Hepatocyte (in vitro differentiated cells): ENCODE measurements around the gene ATR. TPM values are rescaled to one million over a fixed set of nuclear protein-coding genes. Genes with fewer than 3 reads are reported as not detected.
A peak's percentile ranks its signal among the peaks of the same experiment; 100 is the strongest.
"Not testable (repeated sequence)": the region's sequence is repeated elsewhere in the genome, so short reads cannot be mapped to it uniquely, and the experiment has no call there.

Experiments used
- DNase-seq: peaks from one replicate; pipeline ENCODE4 v3.0.0-alpha.2; 2016; ENCODE audit warnings: low spot score
- H2AFZ ChIP-seq: fragments of 200-600 bp; sonication (generic); 2 replicates; pipeline ENCODE4 v1.6.0; 2016; ENCODE audit warnings: antibody characterized with exemption, mild to moderate bottlenecking
- H3K27ac ChIP-seq: fragments of 200-600 bp; sonication (generic); 2 replicates; pipeline ENCODE4 v1.5.1; 2016; ENCODE audit warnings: mild to moderate bottlenecking
- H3K27me3 ChIP-seq: fragments of 200-600 bp; sonication (generic); 2 replicates; pipeline ENCODE4 v1.6.1; 2016
- H3K36me3 ChIP-seq: fragments of 200-600 bp; sonication (generic); replicated peaks from 2 replicates; pipeline ENCODE4 v1.5.1; 2016; ENCODE audit warnings: low read depth; ENCODE audit not compliant: insufficient read depth
- H3K4me1 ChIP-seq: fragments of 200-600 bp; sonication (generic); 2 replicates; pipeline ENCODE4 v1.5.1; 2016; ENCODE audit warnings: mild to moderate bottlenecking, moderate library complexity; ENCODE audit not compliant: insufficient read depth
- H3K4me2 ChIP-seq: fragments of 200-600 bp; sonication (generic); 2 replicates; pipeline ENCODE4 v1.6.0; 2016
- H3K4me3 ChIP-seq: fragments of 200-600 bp; sonication (generic); 2 replicates; pipeline ENCODE4 v1.5.1; 2016; ENCODE audit warnings: mild to moderate bottlenecking
- H3K79me2 ChIP-seq: fragments of 200-600 bp; sonication (generic); 2 replicates; pipeline ENCODE4 v1.6.0; 2017; ENCODE audit warnings: mild to moderate bottlenecking
- H3K9me2 ChIP-seq: fragments of 200-600 bp; sonication (generic); replicated peaks from 2 replicates; pipeline ENCODE4 v1.6.0; 2017; ENCODE audit warnings: mild to moderate bottlenecking; ENCODE audit not compliant: insufficient read depth
- H3K9me3 ChIP-seq: fragments of 200-600 bp; sonication (generic); 2 replicates; pipeline ENCODE4 v1.5.1; 2016; ENCODE audit warnings: low read depth, mild to moderate bottlenecking
- H4K20me1 ChIP-seq: fragments of 200-600 bp; sonication (generic); 2 replicates; pipeline ENCODE4 v1.6.0; 2016; ENCODE audit warnings: mild to moderate bottlenecking; ENCODE audit not compliant: insufficient read depth, poor library complexity, severe bottlenecking
- CTCF ChIP-seq: fragments of 200-600 bp; sonication (generic); IDR thresholded peaks from 2 replicates; pipeline ENCODE4 v1.5.1; 2016; ENCODE audit warnings: antibody characterized with exemption, mild to moderate bottlenecking; ENCODE audit not compliant: poor library complexity
- EZH2 ChIP-seq: fragments of 200-600 bp; sonication (generic); IDR thresholded peaks from 2 replicates; pipeline ENCODE4 v1.6.1; 2016; ENCODE audit warnings: antibody characterized with exemption, mild to moderate bottlenecking, borderline replicate concordance
- EZH2phosphoT487 ChIP-seq: fragments of 200-600 bp; sonication (generic); IDR thresholded peaks from one replicate; pipeline ENCODE4 v1.6.1; 2018; ENCODE audit warnings: antibody characterized with exemption, mild to moderate bottlenecking, low read depth, moderate library complexity; ENCODE audit not compliant: unreplicated experiment, severe bottlenecking
- WGBS: methylation state at CpG from one replicate; pipeline ENCODE4 v1.1.6; 2016; ENCODE audit warnings: low lambda C conversion rate; ENCODE audit errors: missing lambda C conversion rate; 5-methylcytosine and 5-hydroxymethylcytosine counted together
- polyA plus RNA-seq: library from polyadenylated mRNA; unstranded; fragments of >200 nt; fragmentation: Nextera tagmentation; extraction: Ambion mirVana; gene quantifications from 2 replicates; pipeline ENCODE4 v1.2.1, GENCODE V29; 2016
- total RNA-seq: library from RNA; depleted of rRNA; stranded (reverse); fragments of >200 nt; gene quantifications from 2 replicates; pipeline ENCODE4 v1.2.3, GENCODE V29; 2014

The ATR gene
- total and polyA plus RNA-seq, 2 experiments from 2014 or later, result 10.0 to 35.6 TPM

- Histone ChIP-seq H3K4me1 (no peaks in the 10 kb centered on the region), H3K4me3 (no peak overlapping the region), H3K4me2 (no peak overlapping the region), H3K9me3 (no peaks in the 10 kb centered on the region), H3K27me3 (no peaks in the 10 kb centered on the region), H2AFZ (no peak overlapping the region), H4K20me1 (no peaks in the 10 kb centered on the region), H3K79me2 (peaks cover 6% of the 10 kb centered on the region), H3K9me2 (no peaks in the 10 kb centered on the region), H3K27ac (no peak overlapping the region), H3K36me3 (no peaks in the 10 kb centered on the region)
- DNase-seq, result no peak
- TF ChIP-seq EZH2, result no peak
- no peak for TF ChIP-seq EZH2phosphoT487
- no peak for TF ChIP-seq CTCF
- 91% methylated on average over 1 of the region's 1 CpG for WGBS
Measured at GRCh38 chr3:142609136-142609535, 30.6 kb upstream of the ATR start.

GRCh38 chr3:142608631-142609030 is 30.1 kb upstream of the ATR start:
- TF ChIP-seq EZH2phosphoT487 (no peak), CTCF (no peak), EZH2 (no peak)
- no peaks in the 10 kb centered on the region for H3K36me3 ChIP-seq
- H3K9me2 ChIP-seq, result no peaks in the 10 kb centered on the region
- no peak overlapping the region for H2AFZ ChIP-seq
- no peaks in the 10 kb centered on the region for H3K9me3 ChIP-seq
- 43% methylated on average over 1 of the region's 1 CpG for WGBS
- H3K27me3 ChIP-seq, result no peaks in the 10 kb centered on the region
- H3K4me3 ChIP-seq, result no peak overlapping the region
- no peaks in the 10 kb centered on the region for H4K20me1 ChIP-seq
- H3K4me1 ChIP-seq, result no peaks in the 10 kb centered on the region
- no peak overlapping the region for H3K27ac ChIP-seq
- peaks cover 6% of the 10 kb centered on the region for H3K79me2 ChIP-seq
- no peak overlapping the region for H3K4me2 ChIP-seq
- DNase-seq, result no peak

- no peak for DNase-seq
- TF ChIP-seq EZH2phosphoT487, result no peak
- no peak for TF ChIP-seq CTCF
- Histone ChIP-seq H3K4me2 (no peak overlapping the region), H3K4me3 (no peak overlapping the region), H3K9me3 (no peaks in the 10 kb centered on the region), H3K27me3 (no peaks in the 10 kb centered on the region), H4K20me1 (no peaks in the 10 kb centered on the region), H3K9me2 (no peaks in the 10 kb centered on the region), H2AFZ (no peak overlapping the region), H3K36me3 (no peaks in the 10 kb centered on the region), H3K4me1 (no peaks in the 10 kb centered on the region), H3K27ac (no peak overlapping the region), H3K79me2 (peaks cover 12% of the 10 kb centered on the region)
Measured at GRCh38 chr3:142604940-142605339, 26.4 kb upstream of the ATR start.

GRCh38 chr3:142603386-142603705 is 24.8 kb upstream of the ATR start:
- WGBS, result 84% methylated on average over 7 of the region's 7 CpGs
- not testable (repeated sequence) for H3K27me3 ChIP-seq, H3K4me3 ChIP-seq, H2AFZ ChIP-seq, H3K9me2 ChIP-seq, DNase-seq, H3K4me2 ChIP-seq, H3K36me3 ChIP-seq, H4K20me1 ChIP-seq, H3K9me3 ChIP-seq, H3K4me1 ChIP-seq
- Histone ChIP-seq H3K27ac (peak overlapping the region; percentile 0), H3K79me2 (peaks cover 14% of the 10 kb centered on the region)
